ENCODE measurements around the gene SERPINB1. TPM values are rescaled to one million over a fixed set of nuclear protein-coding genes. Genes with fewer than 3 reads are reported as not detected.

The SERPINB1 gene
- total and polyA plus RNA-seq, 3 donors from 2014 or later = 15.0 to 19.6 (median 19.4) TPM

DNA sequence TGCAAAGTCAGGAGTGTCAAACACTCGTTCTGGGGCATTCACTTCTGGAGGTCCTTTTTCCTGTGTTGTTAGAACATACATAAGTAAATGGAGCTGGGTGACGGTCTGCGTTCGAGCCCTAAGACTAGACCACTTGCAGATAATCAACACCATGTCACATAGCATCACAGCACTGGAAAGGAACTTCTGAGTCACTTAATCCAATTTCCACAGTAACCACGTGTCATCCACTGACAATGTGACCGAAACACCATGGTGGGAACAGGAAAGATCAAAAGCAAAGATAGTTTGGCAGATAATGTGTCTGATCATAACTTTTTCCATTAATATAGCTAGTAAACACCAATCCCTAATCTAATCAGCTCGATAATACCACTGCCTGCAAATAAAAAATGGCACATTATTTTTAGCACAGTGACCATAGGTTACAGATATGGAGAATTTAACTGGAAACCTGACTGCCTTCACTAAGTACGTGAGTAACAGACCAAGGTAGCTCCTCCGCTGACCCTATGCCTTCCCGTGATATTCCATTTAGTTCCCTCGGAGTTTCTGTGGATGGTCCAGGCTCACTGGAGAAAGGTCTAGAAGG lies 41.6 kb downstream of the SERPINB1 start:
- Histone ChIP-seq H3K4me1 (no peaks in the 10 kb centered on the region), H3K27me3 (no peaks in the 10 kb centered on the region), H3K9me3 (no peaks in the 10 kb centered on the region), H3K4me3 (no peak overlapping the region), H3K36me3 (ENCODE audit: low read depth, missing control alignments) (no peaks in the 10 kb centered on the region), H3K27ac (no peak overlapping the region)
- no peak for DNase-seq
- TF ChIP-seq CTCF (IDR thresholded peaks at IDR 0.05) = no peak
- no peak for TF ChIP-seq POLR2A (IDR thresholded peaks at IDR 0.05)
- WGBS, 2 donors = 86 to 94% methylated on average over 11 of the region's 11 CpGs
- intact Hi-C loops (cut with DNase I; ENCODE audit: low total_unique reads) = no loop called here

DNA sequence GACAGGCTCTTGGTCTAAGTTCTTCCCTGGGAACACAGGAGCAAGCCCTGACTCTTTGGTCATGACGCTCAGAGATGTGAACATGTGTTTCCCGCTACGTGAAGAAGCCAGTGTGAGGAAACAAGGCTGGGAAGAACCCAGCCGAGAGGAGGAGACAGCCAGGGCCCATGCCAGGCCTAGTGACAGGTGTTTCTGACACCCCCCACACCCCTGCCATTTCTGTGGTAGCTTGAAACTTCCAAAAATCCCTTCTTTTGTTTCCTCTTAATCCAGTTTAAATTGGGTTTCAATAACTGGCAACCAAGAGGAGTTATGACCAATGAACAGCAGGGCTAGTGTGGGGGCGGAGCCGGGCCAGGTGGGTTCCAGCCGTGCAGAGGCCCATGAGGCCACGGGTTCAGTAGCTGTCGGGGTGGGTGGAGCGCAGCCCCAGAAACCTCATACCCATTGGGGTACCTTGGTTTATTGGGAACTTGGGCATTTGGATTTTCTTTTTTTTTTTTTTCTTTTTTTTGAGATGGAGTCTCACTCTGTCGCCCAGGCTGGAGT lies 43.0 kb downstream of the SERPINB1 start:
- Histone ChIP-seq H3K9me3 (no peaks in the 10 kb centered on the region), H3K27me3 (no peaks in the 10 kb centered on the region), H3K36me3 (ENCODE audit: low read depth, missing control alignments) (no peaks in the 10 kb centered on the region), H3K27ac (no peak overlapping the region), H3K4me1 (no peaks in the 10 kb centered on the region), H3K4me3 (no peak overlapping the region)
- DNase-seq = no peak
- intact Hi-C loops (cut with DNase I; ENCODE audit: low total_unique reads) = no loop called here
- TF ChIP-seq POLR2A (IDR thresholded peaks at IDR 0.05) (no peak), CTCF (IDR thresholded peaks at IDR 0.05) (no peak)
- 85 to 87% methylated on average over 11 of the region's 11 CpGs for WGBS, 2 donors

GRCh38 chr6:2797564-2798031 lies 44.1 kb downstream of the SERPINB1 start:
- Histone ChIP-seq H3K4me1 (no peaks in the 10 kb centered on the region), H3K27ac (no peak overlapping the region), H3K9me3 (no peaks in the 10 kb centered on the region), H3K4me3 (no peak overlapping the region), H3K36me3 (ENCODE audit: low read depth, missing control alignments) (no peaks in the 10 kb centered on the region), H3K27me3 (no peaks in the 10 kb centered on the region)
- no peak for DNase-seq
- intact Hi-C loops (cut with DNase I; ENCODE audit: low total_unique reads) = no loop called here
- WGBS, 2 donors = 51 to 71% methylated on average over 2 to 3 of the region's 3 CpGs
- TF ChIP-seq CTCF (IDR thresholded peaks at IDR 0.05) (no peak), POLR2A (IDR thresholded peaks at IDR 0.05) (no peak)

DNA sequence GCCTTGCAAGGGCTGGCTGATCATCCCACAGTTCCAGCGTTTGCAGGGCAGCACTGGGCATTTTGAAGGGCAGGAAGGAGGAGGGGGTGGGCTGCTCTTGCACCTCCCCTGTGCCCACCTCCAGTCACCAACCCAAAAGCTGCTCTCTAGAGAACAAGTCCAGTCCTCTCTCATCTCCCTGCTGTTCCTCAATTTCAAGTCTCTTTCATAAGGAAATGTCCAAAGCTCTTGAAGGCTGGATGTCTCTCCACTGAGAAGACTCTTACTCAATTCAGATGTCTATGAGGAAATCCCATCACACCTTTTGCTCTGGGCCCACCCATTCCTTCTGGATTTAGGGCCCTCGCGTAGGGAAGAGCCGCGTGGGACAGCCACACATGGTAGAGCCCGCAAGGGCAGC lies 44.8 kb downstream of the SERPINB1 start:
- Histone ChIP-seq H3K36me3 (ENCODE audit: low read depth, missing control alignments) (no peaks in the 10 kb centered on the region), H3K4me3 (no peak overlapping the region), H3K4me1 (no peaks in the 10 kb centered on the region), H3K27me3 (no peaks in the 10 kb centered on the region), H3K9me3 (no peaks in the 10 kb centered on the region), H3K27ac (no peak overlapping the region)
- intact Hi-C loops (cut with DNase I; ENCODE audit: low total_unique reads) = no loop called here
- TF ChIP-seq POLR2A (IDR thresholded peaks at IDR 0.05) (no peak), CTCF (IDR thresholded peaks at IDR 0.05) (no peak)
- DNase-seq = no peak
- WGBS, 2 donors = 74 to 98% methylated on average over 5 to 6 of the region's 6 CpGs

DNA sequence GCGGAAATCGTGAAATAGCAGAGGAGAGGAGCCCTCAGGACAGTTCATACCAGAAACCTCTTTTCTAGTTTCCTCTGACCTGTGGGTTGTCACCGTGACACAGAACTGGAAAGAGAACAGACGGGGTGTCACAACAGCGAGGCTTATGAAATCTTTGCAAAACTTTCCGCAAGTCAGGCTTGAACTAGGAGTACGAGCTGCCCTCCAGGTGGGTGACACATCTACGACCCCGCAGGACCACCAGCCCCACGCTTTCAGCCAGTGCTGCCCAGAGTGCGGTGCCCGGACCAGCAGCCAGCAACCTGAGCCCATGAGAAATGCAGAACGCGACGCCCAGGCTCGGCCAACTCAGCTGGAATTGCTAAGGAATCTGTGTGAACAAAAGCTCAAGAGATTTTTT lies 45.7 kb downstream of the SERPINB1 start:
- H3K4me3 ChIP-seq = no peak overlapping the region
- H3K36me3 ChIP-seq (ENCODE audit: low read depth, missing control alignments) = no peaks in the 10 kb centered on the region
- WGBS, 2 donors = 83 to 94% methylated on average over 9 to 16 of the region's 16 CpGs
- TF ChIP-seq POLR2A (IDR thresholded peaks at IDR 0.05) (no peak), CTCF (IDR thresholded peaks at IDR 0.05) (no peak)
- intact Hi-C loops (cut with DNase I; ENCODE audit: low total_unique reads) = no loop called here
- H3K4me1 ChIP-seq = no peaks in the 10 kb centered on the region
- no peaks in the 10 kb centered on the region for H3K27me3 ChIP-seq
- H3K27ac ChIP-seq = no peak overlapping the region
- no peaks in the 10 kb centered on the region for H3K9me3 ChIP-seq
- no peak for DNase-seq

All from testis (tissue), 3 donors.